IMR-90 (cell line): ENCODE data around the gene TCEAL5. TPM values are rescaled to one million over a fixed set of nuclear protein-coding genes. Genes with fewer than 3 reads are reported as not detected.

Experiments
- ATAC-seq: fragments of 200-7000 bp; cut with Tn5 transposase; 2 replicates; pipeline ENCODE4 v1.9.1; 2020; ENCODE audit warnings: low read depth, mild to moderate bottlenecking, moderate library complexity
- BruUV-seq: library from RNA; stranded (reverse); fragments of 400-500 nt; replicated peaks from 2 replicates; lab custom pipeline; 2021; lab: Mats Ljungman, UMichigan
- CTCF ChIA-PET: fragments of 300-600 bp; formaldehyde crosslinking; extraction: SDS; loops from one replicate; lab custom pipeline; 2021; ENCODE audit warnings: antibody characterized with exemption; lab: Yijun Ruan, JAX
- POLR2A ChIA-PET: fragments of 300-600 bp; sonication (Branson Sonifier 250); formaldehyde crosslinking; loops from one replicate; lab custom pipeline; 2022; ENCODE audit warnings: antibody characterized with exemption; ENCODE audit not compliant: unreplicated experiment; lab: Charles Lee
- DNase-seq: peaks from one replicate; pipeline ENCODE4 v3.0.0; 2013
- H2AFZ ChIP-seq: replicated peaks from 2 replicates; pipeline ENCODE3; 2013; ENCODE audit warnings: low read length, mild to moderate bottlenecking; ENCODE audit not compliant: poor library complexity
- H2AK5ac ChIP-seq: 2 replicates; pipeline ENCODE4 v1.6.1; 2013; ENCODE audit warnings: low read depth, low read length, inconsistent platforms
- H2AK9ac ChIP-seq: replicated peaks from 2 replicates; pipeline ENCODE3; 2013; ENCODE audit warnings: mild to moderate bottlenecking, low read depth, low read length, moderate library complexity; ENCODE audit not compliant: poor library complexity
- H2BK120ac ChIP-seq: 2 replicates; pipeline ENCODE4 v1.6.1; 2013; ENCODE audit warnings: low read depth, low read length, inconsistent platforms
- H2BK15ac ChIP-seq: 3 replicates; pipeline ENCODE4 v1.6.1; 2013; ENCODE audit warnings: low read depth, low read length, inconsistent platforms
- H2BK20ac ChIP-seq: 2 replicates; pipeline ENCODE4 v1.6.1; 2013; ENCODE audit warnings: low read depth, mild to moderate bottlenecking, inconsistent platforms, low read length, moderate library complexity
- H2BK5ac ChIP-seq: 2 replicates; pipeline ENCODE4 v1.6.1; 2013; ENCODE audit warnings: mild to moderate bottlenecking, low read depth, low read length, inconsistent platforms; ENCODE audit not compliant: poor library complexity, severe bottlenecking
- H3K14ac ChIP-seq: replicated peaks from 2 replicates; pipeline ENCODE4 v1.6.1; 2013; ENCODE audit warnings: low read depth, low read length, inconsistent platforms
- H3K18ac ChIP-seq: 2 replicates; pipeline ENCODE4 v1.6.1; 2013; ENCODE audit warnings: low read depth, low read length, control low read depth
- H3K23ac ChIP-seq: 2 replicates; pipeline ENCODE4 v1.6.1; 2013; ENCODE audit warnings: low read depth, low read length, inconsistent platforms
- H3K27ac ChIP-seq: 2 replicates; pipeline ENCODE4 v1.5.1; 2013; ENCODE audit warnings: mild to moderate bottlenecking, control low read depth, low read length; ENCODE audit not compliant: insufficient read depth
- H3K27me3 ChIP-seq: 2 replicates; pipeline ENCODE4 v1.6.1; 2013; ENCODE audit warnings: low read length; ENCODE audit not compliant: control insufficient read depth, insufficient read depth
- H3K36me3 ChIP-seq: 2 replicates; pipeline ENCODE4 v1.6.1; 2013; ENCODE audit warnings: low read length, mixed read lengths; ENCODE audit not compliant: control insufficient read depth, insufficient read depth
- H3K4ac ChIP-seq: 2 replicates; pipeline ENCODE4 v1.6.1; 2013; ENCODE audit warnings: low read depth, low read length, inconsistent platforms
- H3K4me1 ChIP-seq: 2 replicates; pipeline ENCODE4 v1.6.1; 2013; ENCODE audit warnings: low read length, mixed read lengths; ENCODE audit not compliant: control insufficient read depth, insufficient read depth
- H3K4me2 ChIP-seq: 2 replicates; pipeline ENCODE4 v1.6.1; 2013; ENCODE audit warnings: low read depth, mild to moderate bottlenecking, control low read depth, low read length, moderate library complexity
- H3K4me3 ChIP-seq: 2 replicates; pipeline ENCODE4 v1.5.1; 2013; ENCODE audit warnings: low read depth, mild to moderate bottlenecking, control low read depth, low read length, moderate library complexity; ENCODE audit not compliant: insufficient read depth
- H3K56ac ChIP-seq: 2 replicates; pipeline ENCODE4 v1.6.1; 2013; ENCODE audit warnings: low read length, inconsistent platforms; ENCODE audit not compliant: insufficient read depth; ENCODE audit errors: extremely low read depth
- H3K79me1 ChIP-seq, 2 experiments: 2 replicates each; pipeline ENCODE4 v1.6.1; 2013; ENCODE audit warnings: low read length in 2 of 2, inconsistent platforms in 1 of 2, low read depth in 1 of 2
- H3K9ac ChIP-seq: 2 replicates; pipeline ENCODE4 v1.6.1; 2013; ENCODE audit warnings: low read depth, low read length, control low read depth
- H3K9me1 ChIP-seq: 2 replicates; pipeline ENCODE4 v1.6.1; 2013; ENCODE audit warnings: low read length, inconsistent platforms; ENCODE audit not compliant: insufficient read depth
- H3K9me3 ChIP-seq: 2 replicates; pipeline ENCODE4 v1.6.1; 2013; ENCODE audit warnings: low read length; ENCODE audit not compliant: control insufficient read depth, insufficient read depth
- H4K20me1 ChIP-seq: 2 replicates; pipeline ENCODE4 v1.6.1; 2013; ENCODE audit warnings: low read length, inconsistent platforms; ENCODE audit not compliant: insufficient read depth
- H4K5ac ChIP-seq: 2 replicates; pipeline ENCODE4 v1.6.1; 2013; ENCODE audit warnings: mild to moderate bottlenecking, low read depth, low read length, control low read depth
- H4K8ac ChIP-seq, 2 experiments: 2 replicates each; pipeline ENCODE4 v1.6.1; 2013; ENCODE audit warnings: low read depth in 2 of 2, low read length in 2 of 2, control low read depth in 1 of 2, inconsistent platforms in 1 of 2
- H4K91ac ChIP-seq: 2 replicates; pipeline ENCODE4 v1.6.1; 2013; ENCODE audit warnings: low read depth, low read length, inconsistent platforms; ENCODE audit not compliant: insufficient read depth
- MAZ ChIP-seq: IDR thresholded peaks from 2 replicates; pipeline ENCODE4 v1.6.1; 2012; ENCODE audit warnings: low read depth, mild to moderate bottlenecking, low read length, improper control_type of control experiment, moderate library complexity, borderline replicate concordance
- WGBS, 2 experiments: methylation state at CpG; one replicate each; pipeline versions ENCODE4 v1.1.5 to v1.1.7; 2013; ENCODE audit warnings: missing lambda C conversion rate in 2 of 2; ENCODE audit not compliant: insufficient read length in 1 of 2; ENCODE audit errors: extremely low coverage in 2 of 2; 5-methylcytosine and 5-hydroxymethylcytosine counted together
- dilution Hi-C: fragments of 300-500 bp; cut with HindIII; formaldehyde crosslinking; loops from one replicate; pipeline ENCODE4 v1.14.3; 2018; ENCODE audit warnings: low sequenced_read_pairs; ENCODE audit not compliant: unreplicated experiment
- in situ Hi-C: fragments of 300-500 bp; cut with MboI; formaldehyde crosslinking; loops from 3 replicates; pipeline ENCODE4 v1.14.3; 2019; ENCODE audit warnings: low sequenced_read_pairs, inconsistent platforms, mixed read lengths
- intact Hi-C: fragments of 100-400 bp; cut with micrococcal nuclease; formaldehyde crosslinking; loops from 2 replicates; pipeline ENCODE4 v1.10.0; 2022
- polyA plus RNA-seq, 3 experiments: library from polyadenylated mRNA; depleted of rRNA; stranded (reverse); fragments of >200 nt; gene quantifications; 2 replicates each; pipeline ENCODE4 v1.2.3, GENCODE V29; 2012; ENCODE audit warnings: low replicate concordance in 1 of 3
- total RNA-seq: library from RNA; depleted of rRNA; stranded (reverse); fragments of >200 nt; gene quantifications from 2 replicates; pipeline ENCODE4 v1.2.3, GENCODE V29; 2012
- TF ChIP-seq, protein P1 (sequence below): fragments of 150-350 bp; IDR thresholded peaks from 2 replicates; pipeline ENCODE4 v1.6.1; 2016; ENCODE audit warnings: low read depth, mild to moderate bottlenecking, low read length, moderate library complexity, borderline replicate concordance

Gene TCEAL5
- total and polyA plus RNA-seq, 2 of the 4 experiments (the other 2 are of a cell fraction): not detected

GRCh38 chrX:103254171-103254824 is 22.3 kb downstream of the TCEAL5 start:
- 0 out of 2 replicates have a peak, but pooled peaks have one; percentile 14 for TF ChIP-seq MAZ
- TF ChIP-seq, protein P1, sequence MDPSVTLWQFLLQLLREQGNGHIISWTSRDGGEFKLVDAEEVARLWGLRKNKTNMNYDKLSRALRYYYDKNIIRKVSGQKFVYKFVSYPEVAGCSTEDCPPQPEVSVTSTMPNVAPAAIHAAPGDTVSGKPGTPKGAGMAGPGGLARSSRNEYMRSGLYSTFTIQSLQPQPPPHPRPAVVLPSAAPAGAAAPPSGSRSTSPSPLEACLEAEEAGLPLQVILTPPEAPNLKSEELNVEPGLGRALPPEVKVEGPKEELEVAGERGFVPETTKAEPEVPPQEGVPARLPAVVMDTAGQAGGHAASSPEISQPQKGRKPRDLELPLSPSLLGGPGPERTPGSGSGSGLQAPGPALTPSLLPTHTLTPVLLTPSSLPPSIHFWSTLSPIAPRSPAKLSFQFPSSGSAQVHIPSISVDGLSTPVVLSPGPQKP: no peak
- in situ Hi-C loops (no loop called here), intact Hi-C loops (loop anchor here (1.0 kb wide), 1 partner anchor 210 kb away; no protein-coding TSS in a partner anchor), dilution Hi-C loops (no loop called here)
- peak overlapping the region; percentile 48 for H4K91ac ChIP-seq
- peak overlapping the region; percentile 89 for H3K27ac ChIP-seq
- CTCF ChIA-PET: interaction anchor here (1.6 kb wide), 1 partner anchor 14 kb away, joined by 3 read pairs; no protein-coding TSS in a partner anchor
- ATAC-seq (peak; percentile 73), DNase-seq (peak; percentile 23)
- no peaks in the 10 kb centered on the region for H3K9me3 ChIP-seq
- peak overlapping the region; percentile 8; the same call in 1 of the 2 replicates for H3K23ac ChIP-seq
- no peaks in the 10 kb centered on the region for H3K9me1 ChIP-seq
- peak overlapping the region; percentile 84 for H3K4ac ChIP-seq
- peaks cover 2% of the 10 kb centered on the region; the same call in 1 of the 2 replicates for H3K36me3 ChIP-seq
- peak overlapping the region; percentile 74 for H3K18ac ChIP-seq
- peaks cover 4% of the 10 kb centered on the region; the same call in 1 of the 2 replicates for H4K20me1 ChIP-seq
- H3K56ac ChIP-seq: peak overlapping the region; percentile 87
- H2BK120ac ChIP-seq: no peak overlapping the region
- peak overlapping the region; percentile 70; the same call in 1 of the 2 replicates for H2AK5ac ChIP-seq
- H3K79me1 ChIP-seq: peaks cover 0 to 17% of the 10 kb centered on the region in 2 experiments; a peak in 3 of 4 replicates
- H3K9ac ChIP-seq: peak overlapping the region; percentile 87
- BruUV-seq: no TSS peak
- no peaks in the 10 kb centered on the region for H3K4me1 ChIP-seq
- WGBS, 2 experiments: 0% methylated on average over 2 of the region's 22 CpGs; no CpG with 5 or more reads in 1 of the 2 experiments
- peak overlapping the region; percentile 90 for H4K5ac ChIP-seq
- peak overlapping the region; percentile 80 to 91 for H4K8ac ChIP-seq
- H2BK20ac ChIP-seq: no peak overlapping the region
- H3K4me2 ChIP-seq: peak overlapping the region; percentile 91
- peak overlapping the region; percentile 94 for H3K4me3 ChIP-seq
- H2AFZ ChIP-seq: peak overlapping the region; percentile 90
- H2BK15ac ChIP-seq: no peak overlapping the region
- peak overlapping the region; percentile 73 for H2BK5ac ChIP-seq
- peaks cover 9% of the 10 kb centered on the region for H3K27me3 ChIP-seq
- POLR2A ChIA-PET: no interaction called here
- H3K14ac ChIP-seq: peak overlapping the region; percentile 53
- H2AK9ac ChIP-seq: peak overlapping the region; percentile 90
